Kidney tubule cell (primary cell): ENCODE measurements around the gene CHIA.

Experiments used
- DNase-seq: peaks from one replicate; pipeline ENCODE4 v3.0.0-alpha.2; 2018; ENCODE audit warnings: low spot score

CHIA gene

GRCh38 chr1:111366256-111366655 is 75.6 kb downstream of the CHIA start:
- peak; percentile 23 for DNase-seq

- no peak for DNase-seq
These were observed 78.5 kb downstream of the CHIA start for GRCh38 chr1:111369177-111369576.

DNA sequence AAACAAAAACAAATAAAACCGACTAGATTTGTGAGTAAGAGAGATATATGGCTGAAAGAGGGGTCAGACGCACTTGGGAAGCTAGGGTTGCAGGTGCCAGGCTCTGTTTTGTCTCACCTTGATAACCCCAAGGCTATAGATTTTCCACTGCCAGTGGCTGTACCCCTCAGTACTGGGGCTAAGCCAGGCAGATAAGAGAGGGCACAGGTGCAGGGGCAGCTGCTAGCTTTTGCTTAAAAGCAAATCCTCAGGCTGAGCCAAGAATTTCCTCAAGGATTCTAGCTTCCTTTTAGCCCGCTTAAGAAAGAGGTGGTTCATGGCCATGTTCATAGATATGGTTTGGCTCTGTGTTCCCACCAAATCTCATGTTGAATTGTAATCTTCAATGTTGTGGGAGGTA is 79.0 kb downstream of the CHIA start:
- DNase-seq: no peak
